ENCODE data around the gene ATP12A.

DNA sequence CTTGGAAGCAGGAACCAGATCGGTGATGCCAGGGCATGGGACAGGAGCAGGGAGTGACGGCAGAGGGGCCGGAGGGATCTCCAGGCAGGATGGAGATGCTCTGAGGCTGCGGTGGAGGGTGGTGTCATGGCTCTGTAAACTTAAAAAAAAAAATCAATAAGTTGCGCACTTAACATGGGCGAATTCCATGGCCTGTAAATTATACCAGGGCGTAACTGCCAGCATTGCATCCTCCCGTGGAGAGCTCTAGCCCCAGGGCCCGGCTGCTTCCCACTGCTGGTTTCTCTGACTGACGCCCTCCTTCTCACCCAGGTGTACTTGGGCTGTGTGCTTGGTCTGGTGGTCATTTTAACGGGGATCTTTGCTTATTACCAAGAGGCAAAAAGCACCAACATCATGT, 8.7 kb downstream of the ATP12A start:
- TF ChIP-seq, protein P1, sequence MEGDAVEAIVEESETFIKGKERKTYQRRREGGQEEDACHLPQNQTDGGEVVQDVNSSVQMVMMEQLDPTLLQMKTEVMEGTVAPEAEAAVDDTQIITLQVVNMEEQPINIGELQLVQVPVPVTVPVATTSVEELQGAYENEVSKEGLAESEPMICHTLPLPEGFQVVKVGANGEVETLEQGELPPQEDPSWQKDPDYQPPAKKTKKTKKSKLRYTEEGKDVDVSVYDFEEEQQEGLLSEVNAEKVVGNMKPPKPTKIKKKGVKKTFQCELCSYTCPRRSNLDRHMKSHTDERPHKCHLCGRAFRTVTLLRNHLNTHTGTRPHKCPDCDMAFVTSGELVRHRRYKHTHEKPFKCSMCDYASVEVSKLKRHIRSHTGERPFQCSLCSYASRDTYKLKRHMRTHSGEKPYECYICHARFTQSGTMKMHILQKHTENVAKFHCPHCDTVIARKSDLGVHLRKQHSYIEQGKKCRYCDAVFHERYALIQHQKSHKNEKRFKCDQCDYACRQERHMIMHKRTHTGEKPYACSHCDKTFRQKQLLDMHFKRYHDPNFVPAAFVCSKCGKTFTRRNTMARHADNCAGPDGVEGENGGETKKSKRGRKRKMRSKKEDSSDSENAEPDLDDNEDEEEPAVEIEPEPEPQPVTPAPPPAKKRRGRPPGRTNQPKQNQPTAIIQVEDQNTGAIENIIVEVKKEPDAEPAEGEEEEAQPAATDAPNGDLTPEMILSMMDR (conservative IDR thresholded peaks at IDR 0.05; ENCODE audit: low read depth, low read length) = no peak
- TF ChIP-seq EZH2 (IDR thresholded peaks at IDR 0.05; ENCODE audit: borderline replicate concordance, low read depth, low read length, poor library complexity, severe bottlenecking) = no peak

All from A673 (cell line).